Fibroblast of lung (primary cell): Measurements from ENCODE around the gene GAS2L3.

Experiments used
- EZH2 ChIP-seq: IDR thresholded peaks from 2 replicates; pipeline ENCODE4 v1.5.1; 2012; ENCODE audit warnings: low read length, control low read depth, mild to moderate bottlenecking; ENCODE audit errors: missing control alignments
- TF ChIP-seq, protein P1 (sequence below), 2 donors: IDR thresholded peaks in 1 of 2; conservative IDR thresholded peaks in 1 of 2; 1 replicate in 1 of 2; 2 replicates in 1 of 2; pipeline ENCODE4 v1.5.1; 2011 to 2012; ENCODE audit warnings: low read length in 2 of 2, control low read depth in 1 of 2, inconsistent platforms in 1 of 2, low read depth in 1 of 2, mild to moderate bottlenecking in 1 of 2

DNA sequence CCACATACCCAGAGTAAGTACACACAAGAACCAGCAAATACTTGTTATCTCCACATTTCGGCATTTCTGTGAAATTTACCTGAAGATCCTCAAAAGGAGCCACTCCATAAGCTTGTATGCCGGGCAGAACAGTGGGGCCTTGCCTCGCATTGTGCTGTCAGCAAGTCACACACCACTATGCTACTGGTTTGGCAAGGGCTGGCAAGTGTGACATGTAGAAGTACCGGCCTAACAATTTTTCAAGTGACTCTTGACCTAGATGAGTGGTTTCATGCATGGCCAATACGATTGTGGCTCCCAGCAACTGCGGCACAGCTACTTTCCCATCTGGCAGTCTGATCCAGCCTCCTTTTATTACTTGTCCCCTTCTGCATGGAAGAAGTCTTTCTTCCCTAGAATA is 69.8 kb downstream of the GAS2L3 start:
- TF ChIP-seq, protein P1, sequence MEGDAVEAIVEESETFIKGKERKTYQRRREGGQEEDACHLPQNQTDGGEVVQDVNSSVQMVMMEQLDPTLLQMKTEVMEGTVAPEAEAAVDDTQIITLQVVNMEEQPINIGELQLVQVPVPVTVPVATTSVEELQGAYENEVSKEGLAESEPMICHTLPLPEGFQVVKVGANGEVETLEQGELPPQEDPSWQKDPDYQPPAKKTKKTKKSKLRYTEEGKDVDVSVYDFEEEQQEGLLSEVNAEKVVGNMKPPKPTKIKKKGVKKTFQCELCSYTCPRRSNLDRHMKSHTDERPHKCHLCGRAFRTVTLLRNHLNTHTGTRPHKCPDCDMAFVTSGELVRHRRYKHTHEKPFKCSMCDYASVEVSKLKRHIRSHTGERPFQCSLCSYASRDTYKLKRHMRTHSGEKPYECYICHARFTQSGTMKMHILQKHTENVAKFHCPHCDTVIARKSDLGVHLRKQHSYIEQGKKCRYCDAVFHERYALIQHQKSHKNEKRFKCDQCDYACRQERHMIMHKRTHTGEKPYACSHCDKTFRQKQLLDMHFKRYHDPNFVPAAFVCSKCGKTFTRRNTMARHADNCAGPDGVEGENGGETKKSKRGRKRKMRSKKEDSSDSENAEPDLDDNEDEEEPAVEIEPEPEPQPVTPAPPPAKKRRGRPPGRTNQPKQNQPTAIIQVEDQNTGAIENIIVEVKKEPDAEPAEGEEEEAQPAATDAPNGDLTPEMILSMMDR (conservative IDR thresholded peaks at IDR 0.05 in 1 of 2, IDR thresholded peaks at IDR 0.05 in 1 of 2; ENCODE audit: low read depth in 1 of 2, low read length in 2 of 2), result no peak
- TF ChIP-seq EZH2, result no peak
